K562 (cell line): ENCODE measurements around the gene METAP1. TPM values are rescaled to one million over a fixed set of nuclear protein-coding genes. Genes with fewer than 3 reads are reported as not detected.

Experiments used
- RB1 ChIP-seq: fragments of 450-650 bp; IDR thresholded peaks from 2 replicates; pipeline ENCODE4 v1.6.1; 2017; ENCODE audit warnings: low read depth, mild to moderate bottlenecking
- SREBF1 ChIP-seq: fragments of 150-350 bp; IDR thresholded peaks from 2 replicates; pipeline ENCODE4 v1.6.1; 2014; ENCODE audit warnings: antibody characterized with exemption, low read depth, low read length, borderline replicate concordance
- ZNF12 ChIP-seq: sonication (generic); formaldehyde crosslinking; IDR thresholded peaks from 2 replicates; pipeline ENCODE4 v1.4.0; 2020; ENCODE audit warnings: mild to moderate bottlenecking, missing genetic modification reagents
- ZNF263 ChIP-seq: sonication (generic); formaldehyde crosslinking; IDR thresholded peaks from 2 replicates; pipeline ENCODE4 v1.8.0; 2022; ENCODE audit warnings: mild to moderate bottlenecking, missing genetic modification reagents, borderline replicate concordance
- polyA plus RNA-seq, 8 experiments: library from polyadenylated mRNA; depleted of rRNA in 4 of 8; stranded (reverse) in 5 of 8; unstranded in 3 of 8; fragments of >200 nt; fragmentation: Nextera tagmentation in 2 of 8; fragmentation: Illumina TruSeq in 1 of 8; extraction: Ambion mirVana in 2 of 8; extraction: Trizol in 1 of 8; gene quantifications; 2 replicates each; pipeline versions ENCODE4 v1.2.1 to v1.2.3, GENCODE V29; 2011 to 2014; ENCODE audit warnings: inconsistent platforms in 1 of 8, missing spikeins in 1 of 8
- total RNA-seq, 7 experiments: library from RNA; depleted of rRNA in 6 of 7; stranded (reverse); fragments of >200 nt in 6 of 7; fragmentation: Illumina TruSeq in 2 of 7; extraction: Trizol in 2 of 7; gene quantifications; 2 replicates each; pipeline versions ENCODE4 v1.2.1 to v1.2.3, GENCODE V29; 2011 to 2021; ENCODE audit warnings: low replicate concordance in 1 of 7
- TF ChIP-seq, protein P1 (sequence below), 3 experiments: fragments of 200-800 bp in 1 of 3; fragments of 250-450 bp in 1 of 3; fragments of 450-650 bp in 1 of 3; sonication (Bioruptor Pico) in 1 of 3; sonication (Bioruptor generic) in 1 of 3; formaldehyde crosslinking in 1 of 3; IDR thresholded peaks; 2 replicates each; pipeline versions ENCODE4 v1.6.1 to v1.8.0; 2016 to 2022; ENCODE audit warnings: mild to moderate bottlenecking in 2 of 3, missing genetic modification characterization in 2 of 3, missing compliant biosample characterization in 1 of 3, moderate library complexity in 1 of 3
- TF ChIP-seq, protein P2 (sequence below), 2 experiments: fragments of 150-350 bp in 1 of 2; IDR thresholded peaks; 2 replicates each; pipeline ENCODE4 v1.6.1; 2012 to 2016; ENCODE audit warnings: low read depth in 2 of 2, low read length in 2 of 2, mild to moderate bottlenecking in 1 of 2, moderate library complexity in 1 of 2
- TF ChIP-seq, protein P3 (sequence below): fragments of 450-650 bp; formaldehyde crosslinking; IDR thresholded peaks from 2 replicates; pipeline ENCODE4 v1.4.0; 2022; ENCODE audit warnings: mild to moderate bottlenecking, moderate library complexity

METAP1 gene
- total and polyA plus RNA-seq, 9 of the 15 experiments (the other 6 are each of a cell fraction or from before 2014, with no cell fraction given) = 31.4 to 77.6 (median 59.5) TPM

DNA sequence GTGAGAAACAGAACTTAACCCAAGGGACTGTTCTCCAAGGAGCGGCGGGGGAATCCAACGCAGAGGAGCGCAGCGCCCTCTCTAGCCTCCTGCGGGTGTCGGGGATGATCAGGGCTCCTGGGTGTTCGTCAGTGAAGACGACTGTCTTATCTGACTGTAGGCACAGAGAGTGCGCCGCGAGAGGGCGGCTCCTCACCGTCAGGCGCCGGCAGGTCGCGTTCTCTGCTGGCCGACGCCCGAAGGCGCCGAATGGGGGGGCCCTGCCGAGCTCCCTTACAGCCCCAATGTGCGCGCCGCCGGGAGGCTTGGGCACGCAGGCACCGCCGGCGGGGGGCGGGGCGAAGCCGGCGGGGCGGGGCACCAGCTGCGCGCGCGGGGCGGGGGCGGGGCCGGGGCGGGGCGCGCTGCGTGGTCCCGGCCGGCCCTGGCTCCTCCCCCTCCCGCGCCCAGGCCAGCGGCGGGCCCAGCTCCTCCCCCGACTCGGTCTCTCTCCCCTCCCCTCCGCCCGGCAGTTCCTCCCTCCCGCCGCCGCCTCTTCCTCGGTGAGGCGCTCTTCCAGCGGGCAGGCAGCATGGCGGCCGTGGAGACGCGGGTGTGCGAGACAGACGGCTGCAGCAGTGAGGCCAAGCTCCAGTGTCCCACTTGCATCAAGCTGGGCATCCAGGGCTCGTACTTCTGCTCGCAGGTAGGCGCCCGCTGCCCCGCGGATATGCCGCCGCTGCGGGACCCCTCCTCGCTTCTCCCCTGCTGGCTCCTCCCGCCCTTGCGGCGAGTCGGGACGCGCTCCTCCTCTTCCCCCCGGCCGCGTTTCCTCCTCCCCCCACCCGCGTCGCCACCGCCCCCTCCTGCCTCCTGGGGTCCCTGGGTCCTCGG is at the start of gene METAP1 (continued):
- TF ChIP-seq, protein P1, sequence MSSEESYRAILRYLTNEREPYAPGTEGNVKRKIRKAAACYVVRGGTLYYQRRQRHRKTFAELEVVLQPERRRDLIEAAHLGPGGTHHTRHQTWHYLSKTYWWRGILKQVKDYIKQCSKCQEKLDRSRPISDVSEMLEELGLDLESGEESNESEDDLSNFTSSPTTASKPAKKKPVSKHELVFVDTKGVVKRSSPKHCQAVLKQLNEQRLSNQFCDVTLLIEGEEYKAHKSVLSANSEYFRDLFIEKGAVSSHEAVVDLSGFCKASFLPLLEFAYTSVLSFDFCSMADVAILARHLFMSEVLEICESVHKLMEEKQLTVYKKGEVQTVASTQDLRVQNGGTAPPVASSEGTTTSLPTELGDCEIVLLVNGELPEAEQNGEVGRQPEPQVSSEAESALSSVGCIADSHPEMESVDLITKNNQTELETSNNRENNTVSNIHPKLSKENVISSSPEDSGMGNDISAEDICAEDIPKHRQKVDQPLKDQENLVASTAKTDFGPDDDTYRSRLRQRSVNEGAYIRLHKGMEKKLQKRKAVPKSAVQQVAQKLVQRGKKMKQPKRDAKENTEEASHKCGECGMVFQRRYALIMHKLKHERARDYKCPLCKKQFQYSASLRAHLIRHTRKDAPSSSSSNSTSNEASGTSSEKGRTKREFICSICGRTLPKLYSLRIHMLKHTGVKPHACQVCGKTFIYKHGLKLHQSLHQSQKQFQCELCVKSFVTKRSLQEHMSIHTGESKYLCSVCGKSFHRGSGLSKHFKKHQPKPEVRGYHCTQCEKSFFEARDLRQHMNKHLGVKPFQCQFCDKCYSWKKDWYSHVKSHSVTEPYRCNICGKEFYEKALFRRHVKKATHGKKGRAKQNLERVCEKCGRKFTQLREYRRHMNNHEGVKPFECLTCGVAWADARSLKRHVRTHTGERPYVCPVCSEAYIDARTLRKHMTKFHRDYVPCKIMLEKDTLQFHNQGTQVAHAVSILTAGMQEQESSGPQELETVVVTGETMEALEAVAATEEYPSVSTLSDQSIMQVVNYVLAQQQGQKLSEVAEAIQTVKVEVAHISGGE (CRISPR knock-in tag; IDR thresholded peaks at IDR 0.05) = 0 out of 6 replicates have a peak, but pooled peaks of 1 of the 3 experiments have one; percentile 12
- TF ChIP-seq RB1 (peak; percentile 89), ZNF12 (no peak), ZNF263 (CRISPR knock-in tag) (peak; percentile 95), SREBF1 (0 out of 2 replicates have a peak, but pooled peaks have one; percentile 29)
- TF ChIP-seq, protein P2, sequence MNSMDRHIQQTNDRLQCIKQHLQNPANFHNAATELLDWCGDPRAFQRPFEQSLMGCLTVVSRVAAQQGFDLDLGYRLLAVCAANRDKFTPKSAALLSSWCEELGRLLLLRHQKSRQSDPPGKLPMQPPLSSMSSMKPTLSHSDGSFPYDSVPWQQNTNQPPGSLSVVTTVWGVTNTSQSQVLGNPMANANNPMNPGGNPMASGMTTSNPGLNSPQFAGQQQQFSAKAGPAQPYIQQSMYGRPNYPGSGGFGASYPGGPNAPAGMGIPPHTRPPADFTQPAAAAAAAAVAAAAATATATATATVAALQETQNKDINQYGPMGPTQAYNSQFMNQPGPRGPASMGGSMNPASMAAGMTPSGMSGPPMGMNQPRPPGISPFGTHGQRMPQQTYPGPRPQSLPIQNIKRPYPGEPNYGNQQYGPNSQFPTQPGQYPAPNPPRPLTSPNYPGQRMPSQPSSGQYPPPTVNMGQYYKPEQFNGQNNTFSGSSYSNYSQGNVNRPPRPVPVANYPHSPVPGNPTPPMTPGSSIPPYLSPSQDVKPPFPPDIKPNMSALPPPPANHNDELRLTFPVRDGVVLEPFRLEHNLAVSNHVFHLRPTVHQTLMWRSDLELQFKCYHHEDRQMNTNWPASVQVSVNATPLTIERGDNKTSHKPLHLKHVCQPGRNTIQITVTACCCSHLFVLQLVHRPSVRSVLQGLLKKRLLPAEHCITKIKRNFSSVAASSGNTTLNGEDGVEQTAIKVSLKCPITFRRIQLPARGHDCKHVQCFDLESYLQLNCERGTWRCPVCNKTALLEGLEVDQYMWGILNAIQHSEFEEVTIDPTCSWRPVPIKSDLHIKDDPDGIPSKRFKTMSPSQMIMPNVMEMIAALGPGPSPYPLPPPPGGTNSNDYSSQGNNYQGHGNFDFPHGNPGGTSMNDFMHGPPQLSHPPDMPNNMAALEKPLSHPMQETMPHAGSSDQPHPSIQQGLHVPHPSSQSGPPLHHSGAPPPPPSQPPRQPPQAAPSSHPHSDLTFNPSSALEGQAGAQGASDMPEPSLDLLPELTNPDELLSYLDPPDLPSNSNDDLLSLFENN (IDR thresholded peaks at IDR 0.05; ENCODE audit: low read depth in 2 of 2, low read length in 2 of 2) = no peak
- TF ChIP-seq, protein P3, sequence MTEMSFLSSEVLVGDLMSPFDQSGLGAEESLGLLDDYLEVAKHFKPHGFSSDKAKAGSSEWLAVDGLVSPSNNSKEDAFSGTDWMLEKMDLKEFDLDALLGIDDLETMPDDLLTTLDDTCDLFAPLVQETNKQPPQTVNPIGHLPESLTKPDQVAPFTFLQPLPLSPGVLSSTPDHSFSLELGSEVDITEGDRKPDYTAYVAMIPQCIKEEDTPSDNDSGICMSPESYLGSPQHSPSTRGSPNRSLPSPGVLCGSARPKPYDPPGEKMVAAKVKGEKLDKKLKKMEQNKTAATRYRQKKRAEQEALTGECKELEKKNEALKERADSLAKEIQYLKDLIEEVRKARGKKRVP (CRISPR knock-in tag) = no peak
